BLaER1 (cell line): ENCODE data around the gene CLIP2.
A peak's percentile ranks its signal among the peaks of the same experiment; 100 is the strongest.
"Not testable (repeated sequence)": the region's sequence is repeated elsewhere in the genome, so short reads cannot be mapped to it uniquely, and the experiment has no call there.

Experiments used
- H3K27ac ChIP-seq: shearing (Covaris generic); formaldehyde crosslinking; 2 replicates; pipeline ENCODE4 v1.8.1; 2022
- H3K27me3 ChIP-seq: shearing (Covaris generic); formaldehyde crosslinking; 2 replicates; pipeline ENCODE4 v1.8.1; 2022
- H3K36me3 ChIP-seq: shearing (Covaris generic); formaldehyde crosslinking; 2 replicates; pipeline ENCODE4 v1.8.1; 2022
- H3K4me1 ChIP-seq: shearing (Covaris generic); formaldehyde crosslinking; 2 replicates; pipeline ENCODE4 v1.8.1; 2022
- H3K4me2 ChIP-seq: shearing (Covaris generic); formaldehyde crosslinking; 2 replicates; pipeline ENCODE4 v1.8.1; 2022
- H3K4me3 ChIP-seq: shearing (Covaris generic); formaldehyde crosslinking; 2 replicates; pipeline ENCODE4 v1.8.1; 2022
- H3K9ac ChIP-seq: shearing (Covaris generic); formaldehyde crosslinking; 2 replicates; pipeline ENCODE4 v1.8.1; 2022
- H3K9me3 ChIP-seq: shearing (Covaris generic); formaldehyde crosslinking; 2 replicates; pipeline ENCODE4 v1.8.1; 2022
- H4K20me1 ChIP-seq: shearing (Covaris generic); formaldehyde crosslinking; 2 replicates; pipeline ENCODE4 v1.8.1; 2022
- Cebpa-rat ChIP-seq: shearing (Covaris generic); IDR thresholded peaks from 2 replicates; pipeline ENCODE4 v1.8.1; 2022

Gene CLIP2

GRCh38 chr7:74254858-74255379 lies 34.3 kb upstream of the CLIP2 start:
- Histone ChIP-seq H3K4me3 (peak overlapping the region; percentile 80), H3K9ac (peak overlapping the region; percentile 93), H3K9me3 (no peaks in the 10 kb centered on the region), H3K36me3 (peaks cover 25% of the 10 kb centered on the region), H4K20me1 (peaks cover 12% of the 10 kb centered on the region; the same call in 1 of the 2 replicates), H3K27me3 (no peaks in the 10 kb centered on the region), H3K4me2 (peak overlapping the region; percentile 89), H3K27ac (peak overlapping the region; percentile 90), H3K4me1 (peaks cover 66% of the 10 kb centered on the region)
- TF ChIP-seq Cebpa-rat, result no peak

- Histone ChIP-seq H3K4me1 (peaks cover 66% of the 10 kb centered on the region), H3K4me3 (peak overlapping the region; percentile 80), H3K9ac (peak overlapping the region; percentile 61; the same call in 1 of the 2 replicates), H3K36me3 (peaks cover 20% of the 10 kb centered on the region), H3K4me2 (peak overlapping the region; percentile 89), H4K20me1 (peaks cover 12% of the 10 kb centered on the region; the same call in 1 of the 2 replicates), H3K27ac (peak overlapping the region; percentile 90)
- H3K9me3 ChIP-seq, H3K27me3 ChIP-seq: not testable (repeated sequence)
These were observed 33.7 kb upstream of the CLIP2 start for GRCh38 chr7:74255461-74255860.

- H3K4me3 ChIP-seq, result 0 out of 2 replicates have a peak overlapping the region, but pooled peaks have one; percentile 9
- H3K9me3 ChIP-seq, result no peaks in the 10 kb centered on the region
- peaks cover 9% of the 10 kb centered on the region; the same call in 1 of the 2 replicates for H3K36me3 ChIP-seq
- peaks cover 66% of the 10 kb centered on the region for H3K4me1 ChIP-seq
- H3K4me2 ChIP-seq, result peak overlapping the region; percentile 89
- H3K27me3 ChIP-seq, result no peaks in the 10 kb centered on the region
- peaks cover 12% of the 10 kb centered on the region; the same call in 1 of the 2 replicates for H4K20me1 ChIP-seq
- no peak for TF ChIP-seq Cebpa-rat
- peak overlapping the region; percentile 61 for H3K9ac ChIP-seq
- H3K27ac ChIP-seq, result peak overlapping the region; percentile 90
These were observed 32.5 kb upstream of the CLIP2 start for GRCh38 chr7:74256491-74257408.

GRCh38 chr7:74258639-74259038 lies 30.6 kb upstream of the CLIP2 start:
- Histone ChIP-seq H3K9ac (no peak overlapping the region; the same call in 1 of the 2 replicates), H3K27me3 (no peaks in the 10 kb centered on the region), H3K36me3 (no peaks in the 10 kb centered on the region), H3K9me3 (no peaks in the 10 kb centered on the region), H3K4me3 (no peak overlapping the region), H3K27ac (peak overlapping the region; percentile 44; the same call in 1 of the 2 replicates), H4K20me1 (peaks cover under 1% of the 10 kb centered on the region; the same call in 1 of the 2 replicates), H3K4me1 (peaks cover 51% of the 10 kb centered on the region), H3K4me2 (peak overlapping the region; percentile 89)
- TF ChIP-seq Cebpa-rat, result no peak

- H4K20me1 ChIP-seq, result no peaks in the 10 kb centered on the region
- no peak overlapping the region for H3K27ac ChIP-seq
- H3K4me1 ChIP-seq, result peaks cover 57% of the 10 kb centered on the region
- no peaks in the 10 kb centered on the region for H3K9me3 ChIP-seq
- H3K4me2 ChIP-seq, result no peak overlapping the region
- no peak overlapping the region for H3K4me3 ChIP-seq
- no peaks in the 10 kb centered on the region for H3K27me3 ChIP-seq
- TF ChIP-seq Cebpa-rat, result no peak
- H3K9ac ChIP-seq, result no peak overlapping the region
- no peaks in the 10 kb centered on the region for H3K36me3 ChIP-seq
These were observed 26.4 kb upstream of the CLIP2 start for GRCh38 chr7:74262639-74263398.

- Histone ChIP-seq H3K4me2 (no peak overlapping the region), H3K27ac (no peak overlapping the region), H3K4me3 (no peak overlapping the region), H3K27me3 (no peaks in the 10 kb centered on the region), H3K36me3 (no peaks in the 10 kb centered on the region), H3K4me1 (peaks cover 57% of the 10 kb centered on the region), H3K9me3 (no peaks in the 10 kb centered on the region), H3K9ac (no peak overlapping the region), H4K20me1 (no peaks in the 10 kb centered on the region)
- TF ChIP-seq Cebpa-rat, result no peak
These were observed 25.6 kb upstream of the CLIP2 start for GRCh38 chr7:74263399-74264120.

- Histone ChIP-seq H3K9ac (no peak overlapping the region), H3K4me3 (no peak overlapping the region), H3K4me1 (peaks cover 68% of the 10 kb centered on the region), H3K27me3 (no peaks in the 10 kb centered on the region), H3K9me3 (no peaks in the 10 kb centered on the region), H3K27ac (peak overlapping the region; percentile 38; the same call in 1 of the 2 replicates), H3K4me2 (peak overlapping the region; percentile 75), H4K20me1 (no peaks in the 10 kb centered on the region), H3K36me3 (no peaks in the 10 kb centered on the region)
- TF ChIP-seq Cebpa-rat, result no peak
These were observed 22.8 kb upstream of the CLIP2 start for GRCh38 chr7:74266191-74266963.

- H3K4me2 ChIP-seq, result peak overlapping the region; percentile 26; the same call in 1 of the 2 replicates
- H3K36me3 ChIP-seq, result no peaks in the 10 kb centered on the region
- no peak overlapping the region for H3K4me3 ChIP-seq
- no peak overlapping the region for H3K9ac ChIP-seq
- no peak for TF ChIP-seq Cebpa-rat
- H4K20me1 ChIP-seq, result no peaks in the 10 kb centered on the region
- H3K9me3 ChIP-seq, result no peaks in the 10 kb centered on the region
- no peak overlapping the region for H3K27ac ChIP-seq
- no peaks in the 10 kb centered on the region for H3K27me3 ChIP-seq
- peaks cover 84% of the 10 kb centered on the region for H3K4me1 ChIP-seq
These were observed 21.2 kb upstream of the CLIP2 start for GRCh38 chr7:74267756-74268565.
